Memory B cell (primary cell): ENCODE data around the gene PLCB4.

Source experiments
- ATAC-seq: fragments of 150-1000 bp; cut with Tn5 transposase; 2 replicates; pipeline ENCODE4 v1.10.0; 2021; ENCODE audit warnings: low read depth, mild to moderate bottlenecking, moderate library complexity
- DNase-seq, 2 donors: peaks; one replicate each; pipeline ENCODE4 v3.0.0; 2022; ENCODE audit warnings: low spot score in 2 of 2
- H3K27ac Mint-ChIP-seq: one replicate; pipeline ENCODE4 v1.8.0; 2022; ENCODE audit warnings: mild to moderate bottlenecking, moderate library complexity, mixed read lengths
- H3K27me3 Mint-ChIP-seq: one replicate; pipeline ENCODE4 v1.8.0; 2022; ENCODE audit warnings: mixed read lengths
- H3K36me3 Mint-ChIP-seq: one replicate; pipeline ENCODE4 v1.8.0; 2022; ENCODE audit warnings: mild to moderate bottlenecking, mixed read lengths
- H3K4me1 Mint-ChIP-seq: one replicate; pipeline ENCODE4 v1.8.0; 2022; ENCODE audit warnings: mixed read lengths
- H3K4me3 Mint-ChIP-seq: one replicate; pipeline ENCODE4 v1.8.0; 2022; ENCODE audit warnings: mild to moderate bottlenecking, moderate library complexity, mixed read lengths
- H3K9me3 Mint-ChIP-seq: one replicate; pipeline ENCODE4 v1.8.0; 2022; ENCODE audit warnings: mixed read lengths

The PLCB4 gene

GRCh38 chr20:9202420-9203080 is 133.7 kb downstream of the PLCB4 start:
- Mint-ChIP-seq H3K4me1 (no peaks in the 10 kb centered on the region), H3K27me3 (no peaks in the 10 kb centered on the region), H3K27ac (no peak overlapping the region), H3K36me3 (no peaks in the 10 kb centered on the region), H3K9me3 (peaks cover 3% of the 10 kb centered on the region), H3K4me3 (no peak overlapping the region)
- ATAC-seq (no peak), DNase-seq (no peak)

GRCh38 chr20:9203081-9203447 is 134.2 kb downstream of the PLCB4 start:
- no peak for ATAC-seq
- no peak overlapping the region for H3K4me3 Mint-ChIP-seq
- H3K27me3 Mint-ChIP-seq, result no peaks in the 10 kb centered on the region
- H3K27ac Mint-ChIP-seq, result no peak overlapping the region
- peaks cover 3% of the 10 kb centered on the region for H3K9me3 Mint-ChIP-seq
- H3K4me1 Mint-ChIP-seq, result no peaks in the 10 kb centered on the region
- no peak for DNase-seq
- no peaks in the 10 kb centered on the region for H3K36me3 Mint-ChIP-seq

- Mint-ChIP-seq H3K4me1 (no peaks in the 10 kb centered on the region), H3K27me3 (no peaks in the 10 kb centered on the region), H3K36me3 (no peaks in the 10 kb centered on the region), H3K9me3 (no peaks in the 10 kb centered on the region), H3K4me3 (no peak overlapping the region), H3K27ac (no peak overlapping the region)
- DNase-seq (no peak), ATAC-seq (no peak)
These were observed 136.1 kb downstream of the PLCB4 start for GRCh38 chr20:9204979-9205378.

- no peak overlapping the region for H3K4me3 Mint-ChIP-seq
- no peaks in the 10 kb centered on the region for H3K9me3 Mint-ChIP-seq
- no peaks in the 10 kb centered on the region for H3K36me3 Mint-ChIP-seq
- ATAC-seq (no peak), DNase-seq (no peak)
- no peak overlapping the region for H3K27ac Mint-ChIP-seq
- H3K27me3 Mint-ChIP-seq, result no peaks in the 10 kb centered on the region
- no peaks in the 10 kb centered on the region for H3K4me1 Mint-ChIP-seq
These were observed 137.6 kb downstream of the PLCB4 start for GRCh38 chr20:9206486-9206885.

- DNase-seq (no peak), ATAC-seq (no peak)
- H3K27ac Mint-ChIP-seq, result no peak overlapping the region
- H3K36me3 Mint-ChIP-seq, result no peaks in the 10 kb centered on the region
- H3K4me1 Mint-ChIP-seq, result no peaks in the 10 kb centered on the region
- no peak overlapping the region for H3K4me3 Mint-ChIP-seq
- no peaks in the 10 kb centered on the region for H3K9me3 Mint-ChIP-seq
- H3K27me3 Mint-ChIP-seq, result no peaks in the 10 kb centered on the region
These were observed 138.4 kb downstream of the PLCB4 start for GRCh38 chr20:9207253-9207652.

- ATAC-seq, result no peak
- no peaks in the 10 kb centered on the region for H3K4me1 Mint-ChIP-seq
These were observed 141.5 kb downstream of the PLCB4 start for GRCh38 chr20:9210356-9210755.

GRCh38 chr20:9211016-9211760 is 142.3 kb downstream of the PLCB4 start:
- Mint-ChIP-seq H3K27ac (no peak overlapping the region), H3K4me3 (no peak overlapping the region), H3K27me3 (no peaks in the 10 kb centered on the region), H3K9me3 (no peaks in the 10 kb centered on the region), H3K36me3 (no peaks in the 10 kb centered on the region), H3K4me1 (no peaks in the 10 kb centered on the region)
- ATAC-seq, result no peak
- no peak for DNase-seq

More at GRCh38 chr20:9210356-9210755, 141.5 kb downstream of the PLCB4 start:
- no peak overlapping the region for H3K27ac Mint-ChIP-seq
- H3K27me3 Mint-ChIP-seq, result no peaks in the 10 kb centered on the region
- H3K9me3 Mint-ChIP-seq, result no peaks in the 10 kb centered on the region
- H3K4me3 Mint-ChIP-seq, result no peak overlapping the region
- no peak for DNase-seq
- no peaks in the 10 kb centered on the region for H3K36me3 Mint-ChIP-seq

GRCh38 chr20:9212735-9213134 is 143.8 kb downstream of the PLCB4 start:
- H3K4me3 Mint-ChIP-seq, result no peak overlapping the region
- DNase-seq (no peak), ATAC-seq (no peak)
- H3K27me3 Mint-ChIP-seq, result no peaks in the 10 kb centered on the region
- no peaks in the 10 kb centered on the region for H3K9me3 Mint-ChIP-seq
- no peaks in the 10 kb centered on the region for H3K36me3 Mint-ChIP-seq
- no peak overlapping the region for H3K27ac Mint-ChIP-seq
- H3K4me1 Mint-ChIP-seq, result no peaks in the 10 kb centered on the region

GRCh38 chr20:9214685-9215084 is 145.8 kb downstream of the PLCB4 start:
- Mint-ChIP-seq H3K4me3 (no peak overlapping the region), H3K9me3 (no peaks in the 10 kb centered on the region), H3K27me3 (no peaks in the 10 kb centered on the region), H3K4me1 (no peaks in the 10 kb centered on the region), H3K36me3 (no peaks in the 10 kb centered on the region), H3K27ac (no peak overlapping the region)
- no peak for DNase-seq
- ATAC-seq, result no peak

- no peaks in the 10 kb centered on the region for H3K27me3 Mint-ChIP-seq
- no peak overlapping the region for H3K4me3 Mint-ChIP-seq
- no peaks in the 10 kb centered on the region for H3K4me1 Mint-ChIP-seq
- H3K9me3 Mint-ChIP-seq, result no peaks in the 10 kb centered on the region
- ATAC-seq (no peak), DNase-seq (no peak)
- no peaks in the 10 kb centered on the region for H3K36me3 Mint-ChIP-seq
- H3K27ac Mint-ChIP-seq, result no peak overlapping the region
These were observed 146.7 kb downstream of the PLCB4 start for GRCh38 chr20:9215539-9215938.

- Mint-ChIP-seq H3K36me3 (no peaks in the 10 kb centered on the region), H3K27ac (no peak overlapping the region), H3K9me3 (no peaks in the 10 kb centered on the region), H3K27me3 (no peaks in the 10 kb centered on the region), H3K4me3 (no peak overlapping the region), H3K4me1 (no peaks in the 10 kb centered on the region)
- no peak for ATAC-seq
- no peak for DNase-seq
These were observed 149.7 kb downstream of the PLCB4 start for GRCh38 chr20:9218531-9218961.

- DNase-seq, result no peak
- Mint-ChIP-seq H3K9me3 (no peaks in the 10 kb centered on the region), H3K27ac (no peak overlapping the region), H3K4me1 (no peaks in the 10 kb centered on the region), H3K36me3 (no peaks in the 10 kb centered on the region), H3K4me3 (no peak overlapping the region), H3K27me3 (no peaks in the 10 kb centered on the region)
- ATAC-seq, result no peak
These were observed 152.1 kb downstream of the PLCB4 start for GRCh38 chr20:9220874-9221547.

GRCh38 chr20:9223296-9223695 is 154.4 kb downstream of the PLCB4 start:
- no peak overlapping the region for H3K4me3 Mint-ChIP-seq
- H3K9me3 Mint-ChIP-seq, result no peaks in the 10 kb centered on the region
- H3K27me3 Mint-ChIP-seq, result no peaks in the 10 kb centered on the region
- no peak overlapping the region for H3K27ac Mint-ChIP-seq
- H3K36me3 Mint-ChIP-seq, result no peaks in the 10 kb centered on the region
- no peaks in the 10 kb centered on the region for H3K4me1 Mint-ChIP-seq
- DNase-seq (no peak), ATAC-seq (no peak)

GRCh38 chr20:9225879-9226278 is 157.0 kb downstream of the PLCB4 start:
- H3K36me3 Mint-ChIP-seq, result no peaks in the 10 kb centered on the region
- H3K4me3 Mint-ChIP-seq, result no peak overlapping the region
- no peak for DNase-seq
- H3K4me1 Mint-ChIP-seq, result no peaks in the 10 kb centered on the region
- no peak for ATAC-seq
- H3K27me3 Mint-ChIP-seq, result no peaks in the 10 kb centered on the region
- no peak overlapping the region for H3K27ac Mint-ChIP-seq
- no peaks in the 10 kb centered on the region for H3K9me3 Mint-ChIP-seq
